SU-DHL-6 (cell line): Measurements from ENCODE around the gene C9orf78.

Source experiments
- CTCF ChIP-seq: fragments of 200-600 bp; sonication (generic); IDR thresholded peaks from one replicate; pipeline ENCODE4 v1.5.1; 2017; ENCODE audit warnings: antibody characterized with exemption, mild to moderate bottlenecking, low read length, moderate library complexity; ENCODE audit not compliant: insufficient read depth, poor library complexity, severe bottlenecking
- EZH2phosphoT487 ChIP-seq: fragments of 200-600 bp; sonication (generic), shearing (Covaris generic); conservative IDR thresholded peaks from 2 replicates; pipeline ENCODE4 v1.6.1; 2018; ENCODE audit warnings: mild to moderate bottlenecking, antibody characterized with exemption, low read length, moderate library complexity, mixed read lengths

- no peak for TF ChIP-seq CTCF
- TF ChIP-seq EZH2phosphoT487: no peak
Measured at GRCh38 chr9:129835128-129835859, at the start of gene C9orf78, which contains the start of gene USP20.
